ENCODE data around the gene LAPTM5.

The LAPTM5 gene

GRCh38 chr1:30755334-30755733, 2.2 kb downstream of the LAPTM5 start:
- no peak for DNase-seq

GRCh38 chr1:30754684-30755171, 2.8 kb downstream of the LAPTM5 start:
- no peak for DNase-seq

- no peak for DNase-seq
Observed at GRCh38 chr1:30753660-30754123, 3.9 kb downstream of the LAPTM5 start.

GRCh38 chr1:30753118-30753517, 4.5 kb downstream of the LAPTM5 start:
- DNase-seq = no peak

GRCh38 chr1:30752651-30752908, 5.0 kb downstream of the LAPTM5 start:
- no peak for DNase-seq

GRCh38 chr1:30751830-30752650, 5.5 kb downstream of the LAPTM5 start:
- DNase-seq = no peak

- no peak for DNase-seq
Observed at GRCh38 chr1:30750731-30751291, 6.8 kb downstream of the LAPTM5 start.

- DNase-seq = peak; percentile 73
Observed at GRCh38 chr1:30749691-30750583, 7.6 kb downstream of the LAPTM5 start.

- DNase-seq = peak; percentile 43
Observed at GRCh38 chr1:30748699-30749401, 8.7 kb downstream of the LAPTM5 start.

- DNase-seq = no peak
Observed at GRCh38 chr1:30748098-30748698, 9.4 kb downstream of the LAPTM5 start.

GRCh38 chr1:30747033-30748008, 10.3 kb downstream of the LAPTM5 start:
- DNase-seq = no peak

- DNase-seq = no peak
Observed at GRCh38 chr1:30746212-30747032, 11.2 kb downstream of the LAPTM5 start.

- DNase-seq = no peak
Observed at GRCh38 chr1:30745834-30746208, 11.8 kb downstream of the LAPTM5 start.

GRCh38 chr1:30745156-30745833, 12.3 kb downstream of the LAPTM5 start:
- no peak for DNase-seq

- DNase-seq = no peak
Observed at GRCh38 chr1:30744060-30744756, 13.4 kb downstream of the LAPTM5 start.

GRCh38 chr1:30743584-30744059, 14.0 kb downstream of the LAPTM5 start:
- DNase-seq = peak; percentile 64

- no peak for DNase-seq
Observed at GRCh38 chr1:30742963-30743559, 14.5 kb downstream of the LAPTM5 start.

- no peak for DNase-seq
Observed at GRCh38 chr1:30742300-30742962, 15.1 kb downstream of the LAPTM5 start.

All from activated CD4-positive, alpha-beta T cell treated with anti-CD3 and anti-CD28 coated beads, Interleukin-2, amount 50 U/mL, for 1 hour (primary cell).